Type B pancreatic cell (in vitro differentiated cells): ENCODE data around the gene PSME2. TPM values are rescaled to one million over a fixed set of nuclear protein-coding genes. Genes with fewer than 3 reads are reported as not detected.

ENCODE experiments used
- DNase-seq: peaks from one replicate; pipeline ENCODE4 v3.0.0; 2021; ENCODE audit warnings: mixed read lengths; ENCODE audit not compliant: unreplicated experiment; ENCODE audit errors: extremely low spot score
- H3K27ac Mint-ChIP-seq: 2 replicates; pipeline ENCODE4 v1.8.0; 2021; ENCODE audit warnings: mild to moderate bottlenecking, mixed read lengths
- H3K27me3 Mint-ChIP-seq: 2 replicates; pipeline ENCODE4 v1.8.0; 2021; ENCODE audit warnings: mixed read lengths
- H3K36me3 Mint-ChIP-seq: 2 replicates; pipeline ENCODE4 v1.8.0; 2021; ENCODE audit warnings: mixed read lengths
- H3K4me1 Mint-ChIP-seq: one replicate; pipeline ENCODE4 v1.8.0; 2021; ENCODE audit warnings: mixed read lengths; ENCODE audit not compliant: unreplicated experiment
- H3K4me3 Mint-ChIP-seq: 2 replicates; pipeline ENCODE4 v1.8.0; 2021; ENCODE audit warnings: mild to moderate bottlenecking, mixed read lengths
- H3K9me3 Mint-ChIP-seq: 2 replicates; pipeline ENCODE4 v1.8.0; 2021; ENCODE audit warnings: mixed read lengths
- total RNA-seq: library from RNA; stranded (reverse); gene quantifications from 2 replicates; pipeline ENCODE4 v1.2.1, GENCODE V29; 2021; ENCODE audit warnings: low replicate concordance
- TF ChIP-seq, protein P1 (sequence below): fragments of 200-600 bp; sonication (generic); conservative IDR thresholded peaks from 2 replicates; pipeline ENCODE4 v1.5.0; 2021; ENCODE audit warnings: antibody characterized with exemption, mild to moderate bottlenecking

The PSME2 gene
- total RNA-seq, 1 donor from 2014 or later = 155 TPM

DNA sequence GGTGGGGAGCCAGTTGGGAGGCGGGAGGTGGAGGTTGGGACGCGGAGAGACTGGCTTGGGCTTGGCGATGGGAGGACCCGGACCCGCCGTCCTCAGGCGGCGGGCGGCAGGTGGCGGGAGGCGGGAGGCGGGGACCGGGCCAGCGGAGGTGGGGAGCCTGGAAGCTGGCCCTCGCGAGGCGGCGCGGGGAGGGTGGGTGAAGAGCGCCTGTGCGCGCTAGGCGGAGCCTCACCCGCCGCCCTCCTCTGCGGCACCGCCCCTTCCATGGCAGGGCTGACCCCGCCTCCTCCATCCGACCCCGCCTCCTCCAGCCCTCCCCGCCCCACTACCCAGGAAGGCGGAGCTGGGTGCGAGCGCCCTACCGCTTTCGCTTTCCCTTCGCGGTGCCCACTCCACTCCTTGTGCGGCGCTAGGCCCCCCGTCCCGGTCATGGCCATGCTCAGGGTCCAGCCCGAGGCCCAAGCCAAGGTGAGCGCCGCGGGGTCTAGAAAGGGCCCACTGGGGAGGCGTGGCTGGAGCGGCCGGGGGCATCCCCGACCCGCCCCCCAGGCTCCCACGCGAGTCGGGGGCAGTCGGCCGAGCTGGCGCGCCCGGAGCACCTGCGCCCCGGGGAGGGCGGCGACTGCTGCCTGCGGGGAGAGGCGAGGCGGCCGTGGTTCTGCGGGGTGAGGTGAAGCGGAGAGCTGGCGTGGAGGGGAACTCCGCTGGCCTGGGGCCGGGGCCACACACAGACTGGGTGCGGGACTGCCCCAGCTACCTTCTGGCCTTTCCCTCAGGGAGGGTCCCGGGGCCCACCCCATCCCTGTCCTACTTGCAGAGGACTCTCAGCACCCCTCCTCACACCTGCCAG, 10.4 kb downstream of the PSME2 start, which contains the start of gene PSME1:
Gene PSME1 (plus strand): TSS at position 361 of the 850 bp plus-strand sequence. CDS start 69 bp downstream, at position 430.
- Mint-ChIP-seq H3K36me3 (peaks cover 20% of the 10 kb centered on the region), H3K27me3 (no peaks in the 10 kb centered on the region), H3K4me3 (peak within 1 kb of the TSS; percentile 94), H3K4me1 (peaks cover 29% of the 10 kb centered on the region), H3K27ac (peak within 1 kb of the TSS; percentile 87), H3K9me3 (no peaks in the 10 kb centered on the region)
- TF ChIP-seq, protein P1, sequence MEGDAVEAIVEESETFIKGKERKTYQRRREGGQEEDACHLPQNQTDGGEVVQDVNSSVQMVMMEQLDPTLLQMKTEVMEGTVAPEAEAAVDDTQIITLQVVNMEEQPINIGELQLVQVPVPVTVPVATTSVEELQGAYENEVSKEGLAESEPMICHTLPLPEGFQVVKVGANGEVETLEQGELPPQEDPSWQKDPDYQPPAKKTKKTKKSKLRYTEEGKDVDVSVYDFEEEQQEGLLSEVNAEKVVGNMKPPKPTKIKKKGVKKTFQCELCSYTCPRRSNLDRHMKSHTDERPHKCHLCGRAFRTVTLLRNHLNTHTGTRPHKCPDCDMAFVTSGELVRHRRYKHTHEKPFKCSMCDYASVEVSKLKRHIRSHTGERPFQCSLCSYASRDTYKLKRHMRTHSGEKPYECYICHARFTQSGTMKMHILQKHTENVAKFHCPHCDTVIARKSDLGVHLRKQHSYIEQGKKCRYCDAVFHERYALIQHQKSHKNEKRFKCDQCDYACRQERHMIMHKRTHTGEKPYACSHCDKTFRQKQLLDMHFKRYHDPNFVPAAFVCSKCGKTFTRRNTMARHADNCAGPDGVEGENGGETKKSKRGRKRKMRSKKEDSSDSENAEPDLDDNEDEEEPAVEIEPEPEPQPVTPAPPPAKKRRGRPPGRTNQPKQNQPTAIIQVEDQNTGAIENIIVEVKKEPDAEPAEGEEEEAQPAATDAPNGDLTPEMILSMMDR = no peak
- peak; percentile 91 for DNase-seq

DNA sequence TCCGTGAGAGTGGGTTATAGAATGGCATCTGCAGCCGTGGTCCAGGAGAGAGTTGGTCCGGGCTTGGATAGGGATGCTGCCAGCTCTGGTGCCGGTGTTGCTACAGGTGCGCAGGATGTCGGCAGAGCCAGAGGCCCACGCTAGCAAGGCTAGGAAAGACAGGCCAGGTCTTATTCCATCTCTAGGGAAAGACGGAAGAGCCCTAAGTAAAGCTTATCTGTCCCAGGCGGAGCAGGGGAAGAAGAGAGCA, 10.9 kb downstream of the PSME2 start:
- no peak for DNase-seq
- TF ChIP-seq, protein P1 = no peak
- no peaks in the 10 kb centered on the region for H3K27me3 Mint-ChIP-seq
- peaks cover 20% of the 10 kb centered on the region for H3K36me3 Mint-ChIP-seq
- peaks cover 29% of the 10 kb centered on the region for H3K4me1 Mint-ChIP-seq
- peak overlapping the region; percentile 87 for H3K27ac Mint-ChIP-seq
- peak overlapping the region; percentile 94 for H3K4me3 Mint-ChIP-seq
- no peaks in the 10 kb centered on the region for H3K9me3 Mint-ChIP-seq

DNA sequence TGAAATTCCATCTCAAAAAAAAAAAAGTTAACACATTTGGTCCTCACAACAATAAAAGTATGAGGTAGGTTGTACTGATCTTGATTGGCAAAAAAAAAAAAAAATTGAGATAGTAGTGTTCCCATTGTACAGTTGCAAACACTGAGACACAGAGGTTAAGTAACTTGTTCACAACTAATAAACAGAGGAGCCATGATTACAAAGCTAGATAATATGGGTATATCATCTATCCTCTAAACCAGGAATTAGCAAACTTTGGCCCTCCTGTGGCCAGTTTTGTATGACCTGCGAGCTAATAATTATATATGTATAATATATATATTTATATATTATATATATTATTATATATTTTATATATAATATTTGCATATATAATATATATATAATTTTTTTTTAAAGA, 12.7 kb downstream of the PSME2 start:
- Mint-ChIP-seq H3K27ac (no peak overlapping the region), H3K9me3 (no peaks in the 10 kb centered on the region), H3K36me3 (peaks cover 8% of the 10 kb centered on the region), H3K4me1 (peaks cover 18% of the 10 kb centered on the region), H3K4me3 (no peak overlapping the region), H3K27me3 (no peaks in the 10 kb centered on the region)
- no peak for DNase-seq
- TF ChIP-seq, protein P1 = peak; percentile 50

DNA sequence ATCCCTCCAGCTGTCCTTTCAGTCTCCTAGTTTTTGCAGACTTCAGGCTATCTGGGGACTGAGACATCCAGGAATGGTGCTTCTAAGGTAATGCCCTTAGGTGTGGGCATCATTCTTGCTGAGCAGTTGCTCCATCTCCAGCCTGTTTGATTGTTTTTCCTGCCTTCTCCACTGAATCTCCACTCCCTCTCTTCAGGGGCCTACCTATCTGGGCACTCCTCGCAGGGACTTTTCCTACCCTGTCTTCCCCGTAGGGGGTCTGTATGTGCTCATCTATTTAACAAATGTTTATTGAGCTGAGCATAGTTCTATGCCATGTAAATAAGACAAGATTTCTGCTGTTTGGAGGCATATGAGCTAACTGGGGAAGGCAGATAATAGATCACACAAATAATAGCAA, 13.4 kb downstream of the PSME2 start:
- no peak overlapping the region for H3K4me3 Mint-ChIP-seq
- H3K9me3 Mint-ChIP-seq = no peaks in the 10 kb centered on the region
- TF ChIP-seq, protein P1 = no peak
- H3K27me3 Mint-ChIP-seq = no peaks in the 10 kb centered on the region
- no peak for DNase-seq
- peaks cover 5% of the 10 kb centered on the region for H3K36me3 Mint-ChIP-seq
- H3K4me1 Mint-ChIP-seq = peaks cover 15% of the 10 kb centered on the region
- H3K27ac Mint-ChIP-seq = no peak overlapping the region

DNA sequence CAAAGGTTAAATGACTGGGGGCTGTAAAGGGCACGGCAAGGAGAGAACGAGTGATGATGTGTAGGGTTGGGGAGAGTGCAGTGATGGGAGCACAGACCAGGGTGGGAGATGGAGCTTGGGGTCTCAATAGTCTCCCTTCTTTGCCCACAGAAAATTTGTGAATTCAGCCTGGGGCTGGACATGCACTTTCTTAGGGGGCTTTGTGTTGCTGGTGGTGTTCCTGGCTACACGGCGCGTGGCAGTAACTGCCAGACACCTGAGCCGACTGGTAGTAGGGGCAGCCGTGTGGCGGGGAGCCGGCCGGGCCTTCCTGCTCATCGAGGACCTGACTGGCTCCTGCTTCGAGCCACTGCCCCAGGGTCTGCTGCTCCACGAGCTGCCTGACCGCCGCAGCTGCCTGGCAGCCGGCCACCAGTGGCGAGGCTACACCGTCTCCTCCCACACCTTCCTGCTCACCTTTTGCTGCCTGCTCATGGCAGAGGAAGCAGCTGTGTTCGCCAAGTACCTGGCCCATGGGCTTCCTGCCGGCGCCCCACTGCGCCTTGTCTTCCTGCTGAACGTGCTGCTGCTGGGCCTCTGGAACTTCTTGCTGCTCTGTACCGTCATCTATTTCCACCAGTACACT, 14.2 kb downstream of the PSME2 start:
- peaks cover 4% of the 10 kb centered on the region for H3K36me3 Mint-ChIP-seq
- no peaks in the 10 kb centered on the region for H3K9me3 Mint-ChIP-seq
- no peak for DNase-seq
- TF ChIP-seq, protein P1 = no peak
- H3K4me3 Mint-ChIP-seq = no peak overlapping the region
- no peak overlapping the region for H3K27ac Mint-ChIP-seq
- H3K27me3 Mint-ChIP-seq = no peaks in the 10 kb centered on the region
- peaks cover 14% of the 10 kb centered on the region for H3K4me1 Mint-ChIP-seq
